ENCODE results near the gene LRRC28. TPM values are rescaled to one million over a fixed set of nuclear protein-coding genes. Genes with fewer than 3 reads are reported as not detected.

The LRRC28 gene
- total RNA-seq, 1 experiment from 2014 or later, result 21.4 TPM

DNA sequence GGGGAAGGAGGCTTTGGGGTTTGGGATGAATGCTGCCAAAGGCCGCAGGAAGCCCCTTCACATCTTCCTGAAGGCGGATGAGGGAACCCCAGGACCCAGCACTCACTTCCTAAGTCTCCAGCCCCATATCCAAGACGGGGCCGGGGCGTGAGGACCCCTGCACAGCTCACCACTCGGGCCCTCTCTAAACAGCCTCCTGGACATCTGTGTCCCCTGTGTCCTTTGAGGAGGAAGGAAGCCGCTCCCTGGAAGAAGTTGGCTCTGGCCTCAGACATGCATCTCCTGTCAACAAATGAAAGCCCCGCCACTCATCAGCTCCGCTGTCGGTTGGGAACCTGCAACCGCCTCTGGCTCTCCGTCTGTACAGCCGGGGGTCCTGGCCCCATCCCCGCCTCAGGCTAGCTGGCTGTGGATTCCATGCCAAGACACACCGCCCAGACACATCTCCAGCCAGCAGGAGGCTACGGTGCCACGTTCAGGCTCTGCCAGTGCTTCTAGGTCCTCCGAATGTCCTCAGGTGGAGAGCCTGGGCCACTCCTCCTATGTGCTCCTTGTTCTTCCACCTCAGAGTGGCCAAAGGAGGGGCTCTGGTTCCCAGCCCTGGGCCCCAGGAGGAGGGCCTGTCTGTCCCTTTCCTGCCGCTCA is 174.5 kb downstream of the LRRC28 start:
- ChIA-PET RAD21 (ENCODE audit: low non-redundant PET in 1 of 2, low total read pairs in 2 of 2, uncharacterized antibody in 2 of 2, unreplicated experiment in 2 of 2) (interaction anchor here in 1 of 2 experiments (1.4 kb wide), 1 partner anchor 278 kb away, joined by 7 read pairs; no protein-coding TSS in a partner anchor), POLR2A (no interaction called here), CTCF (interaction anchor here (1.4 kb wide), 1 partner anchor 279 kb away, joined by 7 read pairs; no protein-coding TSS in a partner anchor)
- Histone ChIP-seq H3K4me2 (ENCODE audit: low read length) (no peak overlapping the region), H3K79me2 (ENCODE audit: insufficient read depth, low read length) (no peaks in the 10 kb centered on the region), H3K27ac (ENCODE audit: low read depth, low read length) (no peak overlapping the region), H4K20me1 (ENCODE audit: insufficient read depth) (no peaks in the 10 kb centered on the region), H3K36me3 (ENCODE audit: control insufficient read depth in 1 of 2, insufficient read depth in 2 of 2, low read length in 2 of 2) (no peaks in the 10 kb centered on the region), H3K9me3 (ENCODE audit: control insufficient read depth in 1 of 2, insufficient read depth in 1 of 2, low read depth in 1 of 2, low read length in 2 of 2) (no peaks in the 10 kb centered on the region), H3K9ac (ENCODE audit: low read length) (no peak overlapping the region), H3K27me3 (ENCODE audit: insufficient read depth, low read length) (no peaks in the 10 kb centered on the region), H3K9me2 (ENCODE audit: insufficient read depth) (no peaks in the 10 kb centered on the region), H3K4me3 (replicated peaks in 1 of 2; ENCODE audit: low read depth in 1 of 2, low read length in 2 of 2) (no peak overlapping the region), H2AFZ (ENCODE audit: low read depth, low read length, poor library complexity, severe bottlenecking) (no peak overlapping the region), H3K4me1 (ENCODE audit: control insufficient read depth in 1 of 2, insufficient read depth in 2 of 2, low read length in 2 of 2) (peaks cover 3 to 14% of the 10 kb centered on the region in 2 experiments; a peak in 2 of 4 replicates)
- no peak for TF ChIP-seq EGR1 (IDR thresholded peaks at IDR 0.05; ENCODE audit: low read depth)
- TF ChIP-seq, protein P1, sequence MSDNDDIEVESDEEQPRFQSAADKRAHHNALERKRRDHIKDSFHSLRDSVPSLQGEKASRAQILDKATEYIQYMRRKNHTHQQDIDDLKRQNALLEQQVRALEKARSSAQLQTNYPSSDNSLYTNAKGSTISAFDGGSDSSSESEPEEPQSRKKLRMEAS (IDR thresholded peaks at IDR 0.05), result no peak
- no peak for TF ChIP-seq FOSL1 (IDR thresholded peaks at IDR 0.05; ENCODE audit: low read depth)
- TF ChIP-seq EZH2 (IDR thresholded peaks at IDR 0.05), result no peak
- peak; percentile 62 for TF ChIP-seq RAD21 (IDR thresholded peaks at IDR 0.05; ENCODE audit: low read depth)
- no peak for TF ChIP-seq CBX3 (IDR thresholded peaks at IDR 0.05; ENCODE audit: low read depth)
- TF ChIP-seq, protein P2, sequence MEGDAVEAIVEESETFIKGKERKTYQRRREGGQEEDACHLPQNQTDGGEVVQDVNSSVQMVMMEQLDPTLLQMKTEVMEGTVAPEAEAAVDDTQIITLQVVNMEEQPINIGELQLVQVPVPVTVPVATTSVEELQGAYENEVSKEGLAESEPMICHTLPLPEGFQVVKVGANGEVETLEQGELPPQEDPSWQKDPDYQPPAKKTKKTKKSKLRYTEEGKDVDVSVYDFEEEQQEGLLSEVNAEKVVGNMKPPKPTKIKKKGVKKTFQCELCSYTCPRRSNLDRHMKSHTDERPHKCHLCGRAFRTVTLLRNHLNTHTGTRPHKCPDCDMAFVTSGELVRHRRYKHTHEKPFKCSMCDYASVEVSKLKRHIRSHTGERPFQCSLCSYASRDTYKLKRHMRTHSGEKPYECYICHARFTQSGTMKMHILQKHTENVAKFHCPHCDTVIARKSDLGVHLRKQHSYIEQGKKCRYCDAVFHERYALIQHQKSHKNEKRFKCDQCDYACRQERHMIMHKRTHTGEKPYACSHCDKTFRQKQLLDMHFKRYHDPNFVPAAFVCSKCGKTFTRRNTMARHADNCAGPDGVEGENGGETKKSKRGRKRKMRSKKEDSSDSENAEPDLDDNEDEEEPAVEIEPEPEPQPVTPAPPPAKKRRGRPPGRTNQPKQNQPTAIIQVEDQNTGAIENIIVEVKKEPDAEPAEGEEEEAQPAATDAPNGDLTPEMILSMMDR (IDR thresholded peaks at IDR 0.05 in 2 of 3, conservative IDR thresholded peaks at IDR 0.05 in 1 of 3; ENCODE audit: borderline replicate concordance in 1 of 3, insufficient read depth in 1 of 3, low read depth in 2 of 3, low read length in 2 of 3), result 0 out of 6 replicates have a peak, but pooled peaks of 2 of the 3 experiments have one; percentile 12 to 18
- TF ChIP-seq JUND (IDR thresholded peaks at IDR 0.05), result no peak
- DNase-seq (ENCODE audit: low read depth, low spot score) (no peak), ATAC-seq (peak; percentile 62)
- intact Hi-C loops (cut with micrococcal nuclease), result loop anchor here (5.0 kb wide), 1 partner anchor 277 kb away; no protein-coding TSS in a partner anchor
- BruUV-seq (replicated peaks), result no TSS peak

Measured in HCT116 (cell line).